Measurements from ENCODE around the gene EMX1.

Gene EMX1

DNA sequence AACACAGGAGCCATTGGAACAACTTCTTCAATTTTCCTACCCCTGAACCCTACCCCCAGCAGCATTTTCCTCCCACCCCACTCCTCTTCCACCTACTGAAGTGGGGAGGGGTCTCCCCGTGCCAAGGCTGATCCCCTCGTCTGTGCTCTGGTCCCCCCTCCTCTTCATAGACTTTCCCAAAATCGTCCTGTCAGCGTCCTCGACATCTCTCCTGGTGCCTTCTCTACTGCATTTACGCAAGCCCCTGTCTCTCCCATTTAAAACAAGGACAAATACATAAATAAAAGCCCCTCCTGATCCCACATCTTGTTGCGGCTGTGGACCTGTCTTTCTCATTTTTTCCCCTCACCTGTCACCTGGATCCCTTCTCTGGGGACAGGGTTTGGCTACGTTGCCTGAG, 42.2 kb downstream of the EMX1 start:
- Histone ChIP-seq H3K9me3 (ENCODE audit: insufficient read depth, low read length, severe bottlenecking) (no peaks in the 10 kb centered on the region), H3K27me3 (ENCODE audit: insufficient read depth, low read length, poor library complexity) (no peaks in the 10 kb centered on the region), H3K9ac (ENCODE audit: low read depth, low read length) (no peak overlapping the region), H3K4me1 (ENCODE audit: insufficient read depth, low read length) (no peaks in the 10 kb centered on the region), H3K4me2 (ENCODE audit: insufficient read depth, low read length) (no peak overlapping the region), H3K4me3 (ENCODE audit: low read depth in 1 of 2, low read length in 2 of 2) (no peak overlapping the region), H3K36me3 (ENCODE audit: insufficient read depth, low read length) (no peaks in the 10 kb centered on the region), H3K27ac (ENCODE audit: low read length) (no peak overlapping the region), H3K79me2 (ENCODE audit: insufficient read depth, low read length) (no peaks in the 10 kb centered on the region), H2AFZ (ENCODE audit: low read depth, low read length) (no peak overlapping the region), H4K20me1 (ENCODE audit: insufficient read depth, low read length) (no peaks in the 10 kb centered on the region)
- ATAC-seq (ENCODE audit: insufficient read depth, low read depth) = no peak
- no peak for DNase-seq
- TF ChIP-seq EZH2 (IDR thresholded peaks at IDR 0.05; ENCODE audit: borderline replicate concordance, low read depth, low read length, severe bottlenecking) = no peak
- TF ChIP-seq, protein P1, sequence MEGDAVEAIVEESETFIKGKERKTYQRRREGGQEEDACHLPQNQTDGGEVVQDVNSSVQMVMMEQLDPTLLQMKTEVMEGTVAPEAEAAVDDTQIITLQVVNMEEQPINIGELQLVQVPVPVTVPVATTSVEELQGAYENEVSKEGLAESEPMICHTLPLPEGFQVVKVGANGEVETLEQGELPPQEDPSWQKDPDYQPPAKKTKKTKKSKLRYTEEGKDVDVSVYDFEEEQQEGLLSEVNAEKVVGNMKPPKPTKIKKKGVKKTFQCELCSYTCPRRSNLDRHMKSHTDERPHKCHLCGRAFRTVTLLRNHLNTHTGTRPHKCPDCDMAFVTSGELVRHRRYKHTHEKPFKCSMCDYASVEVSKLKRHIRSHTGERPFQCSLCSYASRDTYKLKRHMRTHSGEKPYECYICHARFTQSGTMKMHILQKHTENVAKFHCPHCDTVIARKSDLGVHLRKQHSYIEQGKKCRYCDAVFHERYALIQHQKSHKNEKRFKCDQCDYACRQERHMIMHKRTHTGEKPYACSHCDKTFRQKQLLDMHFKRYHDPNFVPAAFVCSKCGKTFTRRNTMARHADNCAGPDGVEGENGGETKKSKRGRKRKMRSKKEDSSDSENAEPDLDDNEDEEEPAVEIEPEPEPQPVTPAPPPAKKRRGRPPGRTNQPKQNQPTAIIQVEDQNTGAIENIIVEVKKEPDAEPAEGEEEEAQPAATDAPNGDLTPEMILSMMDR (IDR thresholded peaks at IDR 0.05; ENCODE audit: borderline replicate concordance, extremely low read depth, low read length, poor library complexity, severe bottlenecking) = no peak

DNA sequence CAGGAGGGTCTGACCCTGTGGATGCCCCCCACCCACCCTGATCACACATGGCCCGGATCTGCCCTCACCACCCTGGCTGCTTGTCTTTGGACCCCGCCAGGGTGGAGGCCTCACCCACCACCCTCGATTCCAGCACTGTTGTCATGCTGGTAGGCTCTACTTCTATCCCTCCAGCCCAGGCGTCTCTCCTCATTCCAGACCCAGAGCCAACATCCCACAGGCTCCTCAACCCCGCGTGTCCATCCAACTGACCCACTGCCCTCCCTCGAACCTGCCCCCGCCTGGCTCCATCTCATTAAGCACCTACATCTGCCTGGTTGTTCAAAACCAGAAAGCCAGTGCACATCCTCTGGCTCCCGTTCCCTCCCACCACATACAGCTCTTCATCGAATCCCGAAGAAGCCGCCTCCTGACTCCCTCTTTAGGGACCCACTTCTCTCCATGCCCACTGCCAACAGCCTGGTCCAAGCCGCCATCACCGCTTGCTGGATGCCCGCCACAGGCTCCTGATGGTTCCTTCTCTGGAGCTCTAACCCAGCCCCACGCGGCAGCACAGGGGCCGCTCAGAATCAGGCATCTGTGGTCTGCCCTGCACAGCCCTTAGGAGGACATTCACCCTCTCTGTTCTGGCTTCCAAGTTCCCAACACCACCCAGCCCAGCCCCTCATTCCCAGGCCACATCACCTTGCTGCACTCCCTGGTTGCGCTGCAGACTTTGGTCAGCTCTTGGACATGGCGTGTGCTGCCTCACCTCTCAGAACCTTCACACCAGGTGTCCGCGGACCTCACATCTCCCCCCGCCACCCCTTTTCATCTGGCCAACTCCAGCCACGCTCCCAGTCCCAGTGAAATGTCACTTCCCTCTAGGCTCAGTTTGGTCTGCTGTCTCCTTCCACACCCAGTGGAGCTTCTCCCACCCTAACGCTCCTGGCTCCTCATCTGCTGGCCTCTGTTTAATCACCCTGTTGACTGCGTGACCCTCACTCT, 43.0 kb downstream of the EMX1 start:
- no peak overlapping the region for H3K4me2 ChIP-seq (ENCODE audit: insufficient read depth, low read length)
- DNase-seq = no peak
- no peaks in the 10 kb centered on the region for H4K20me1 ChIP-seq (ENCODE audit: insufficient read depth, low read length)
- no peaks in the 10 kb centered on the region for H3K27me3 ChIP-seq (ENCODE audit: insufficient read depth, low read length, poor library complexity)
- H3K9ac ChIP-seq (ENCODE audit: low read depth, low read length) = no peak overlapping the region
- H3K27ac ChIP-seq (ENCODE audit: low read length) = no peak overlapping the region
- H2AFZ ChIP-seq (ENCODE audit: low read depth, low read length) = no peak overlapping the region
- ATAC-seq (ENCODE audit: insufficient read depth, low read depth) = no peak
- no peak overlapping the region for H3K4me3 ChIP-seq (ENCODE audit: low read depth in 1 of 2, low read length in 2 of 2)
- H3K79me2 ChIP-seq (ENCODE audit: insufficient read depth, low read length) = no peaks in the 10 kb centered on the region
- no peak for TF ChIP-seq EZH2 (IDR thresholded peaks at IDR 0.05; ENCODE audit: borderline replicate concordance, low read depth, low read length, severe bottlenecking)
- TF ChIP-seq, protein P1 (IDR thresholded peaks at IDR 0.05; ENCODE audit: borderline replicate concordance, extremely low read depth, low read length, poor library complexity, severe bottlenecking) = no peak
- no peaks in the 10 kb centered on the region for H3K9me3 ChIP-seq (ENCODE audit: insufficient read depth, low read length, severe bottlenecking)
- no peaks in the 10 kb centered on the region for H3K36me3 ChIP-seq (ENCODE audit: insufficient read depth, low read length)
- H3K4me1 ChIP-seq (ENCODE audit: insufficient read depth, low read length) = no peaks in the 10 kb centered on the region

DNA sequence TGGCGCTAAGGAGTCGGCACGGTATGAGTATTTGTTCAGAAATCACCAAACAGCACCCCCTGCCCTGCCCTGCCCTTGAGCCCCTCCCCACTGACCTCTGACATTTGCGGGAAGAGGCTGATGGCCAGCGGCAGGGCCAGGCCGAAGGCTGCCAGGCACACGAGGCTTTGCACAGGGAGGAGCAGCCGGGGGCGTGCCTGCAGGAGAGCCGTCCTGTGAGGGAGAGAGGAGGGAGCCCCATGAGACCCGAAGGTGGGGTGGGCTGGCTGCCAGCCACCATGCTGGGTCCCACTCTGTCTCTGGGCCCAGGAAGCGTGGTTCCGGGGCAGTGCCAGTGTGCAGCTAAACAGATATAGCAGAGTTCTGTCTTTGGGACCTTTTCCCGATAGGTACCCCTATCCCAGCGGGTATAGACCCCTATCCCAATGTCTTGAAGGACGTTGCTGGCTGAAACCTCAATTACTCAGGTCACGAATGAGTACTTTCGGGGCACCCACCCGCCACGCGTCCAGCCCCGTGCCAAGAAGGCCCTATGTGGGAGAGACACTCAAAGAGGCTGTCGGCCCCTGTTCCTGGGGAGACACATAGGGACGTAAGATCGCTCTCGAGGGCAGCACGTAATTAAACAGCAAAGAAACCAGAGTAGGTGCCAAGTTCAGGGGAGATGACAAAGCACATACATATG, 43.9 kb downstream of the EMX1 start:
- Histone ChIP-seq H2AFZ (ENCODE audit: low read depth, low read length) (no peak overlapping the region), H4K20me1 (ENCODE audit: insufficient read depth, low read length) (no peaks in the 10 kb centered on the region), H3K27me3 (ENCODE audit: insufficient read depth, low read length, poor library complexity) (no peaks in the 10 kb centered on the region), H3K27ac (ENCODE audit: low read length) (no peak overlapping the region), H3K9ac (ENCODE audit: low read depth, low read length) (no peak overlapping the region), H3K4me1 (ENCODE audit: insufficient read depth, low read length) (no peaks in the 10 kb centered on the region), H3K9me3 (ENCODE audit: insufficient read depth, low read length, severe bottlenecking) (no peaks in the 10 kb centered on the region), H3K4me3 (ENCODE audit: low read depth in 1 of 2, low read length in 2 of 2) (no peak overlapping the region), H3K4me2 (ENCODE audit: insufficient read depth, low read length) (no peak overlapping the region), H3K79me2 (ENCODE audit: insufficient read depth, low read length) (no peaks in the 10 kb centered on the region), H3K36me3 (ENCODE audit: insufficient read depth, low read length) (no peaks in the 10 kb centered on the region)
- ATAC-seq (ENCODE audit: insufficient read depth, low read depth) (no peak), DNase-seq (no peak)
- TF ChIP-seq, protein P1 (IDR thresholded peaks at IDR 0.05; ENCODE audit: borderline replicate concordance, extremely low read depth, low read length, poor library complexity, severe bottlenecking) = no peak
- no peak for TF ChIP-seq EZH2 (IDR thresholded peaks at IDR 0.05; ENCODE audit: borderline replicate concordance, low read depth, low read length, severe bottlenecking)
